Natural killer cell (primary cell): ENCODE data around the gene SAMD4A. TPM values are rescaled to one million over a fixed set of nuclear protein-coding genes. Genes with fewer than 3 reads are reported as not detected.

Experiments used
- ATAC-seq, 3 donors: fragments of 150-1000 bp in 2 of 3; fragments of 200-7000 bp in 1 of 3; cut with Tn5 transposase; 1 replicate in 1 of 3; 2 replicates in 2 of 3; pipeline ENCODE4 v1.10.0; 2021; ENCODE audit warnings: mild to moderate bottlenecking in 2 of 3, moderate library complexity in 2 of 3
- DNase-seq, 2 donors: peaks; one replicate each; pipeline versions ENCODE4 v3.0.0 to v3.0.0-alpha.2; 2013 to 2021; ENCODE audit warnings: mixed read lengths in 1 of 2
- H3K27ac ChIP-seq: one replicate; pipeline ENCODE4 v1.5.1; 2013; ENCODE audit warnings: mild to moderate bottlenecking, low read length
- H3K27me3 ChIP-seq: one replicate; pipeline ENCODE4 v1.6.1; 2013; ENCODE audit warnings: low read length; ENCODE audit not compliant: control insufficient read depth, insufficient read depth
- H3K36me3 ChIP-seq: one replicate; pipeline ENCODE4 v1.6.1; 2013; ENCODE audit warnings: low read length; ENCODE audit not compliant: control insufficient read depth, insufficient read depth
- H3K4me1 ChIP-seq: one replicate; pipeline ENCODE4 v1.6.1; 2013; ENCODE audit warnings: low read length; ENCODE audit not compliant: control insufficient read depth, insufficient read depth
- H3K4me3 ChIP-seq: one replicate; pipeline ENCODE4 v1.5.1; 2013; ENCODE audit warnings: low read length
- H3K9me3 ChIP-seq: one replicate; pipeline ENCODE4 v1.6.1; 2013; ENCODE audit warnings: low read length; ENCODE audit not compliant: control insufficient read depth, insufficient read depth
- H3K27ac Mint-ChIP-seq, 2 donors: one replicate each; pipeline ENCODE4 v1.8.0; 2022; ENCODE audit warnings: mild to moderate bottlenecking in 2 of 2, mixed read lengths in 2 of 2, moderate library complexity in 1 of 2
- H3K27me3 Mint-ChIP-seq, 2 donors: one replicate each; pipeline ENCODE4 v1.8.0; 2022; ENCODE audit warnings: low read depth in 2 of 2, mixed read lengths in 2 of 2
- H3K36me3 Mint-ChIP-seq: one replicate; pipeline ENCODE4 v1.8.0; 2022; ENCODE audit warnings: mixed read lengths
- H3K4me1 Mint-ChIP-seq, 2 donors: one replicate each; pipeline ENCODE4 v1.8.0; 2022; ENCODE audit warnings: mixed read lengths in 2 of 2
- H3K4me3 Mint-ChIP-seq: one replicate; pipeline ENCODE4 v1.8.0; 2022; ENCODE audit warnings: mild to moderate bottlenecking, moderate library complexity, mixed read lengths
- H3K9me3 Mint-ChIP-seq, 2 donors: one replicate each; pipeline ENCODE4 v1.8.0; 2022; ENCODE audit warnings: mixed read lengths in 2 of 2
- WGBS: methylation state at CpG from one replicate; pipeline ENCODE4 v1.1.7; 2013; ENCODE audit warnings: missing lambda C conversion rate; ENCODE audit not compliant: insufficient coverage; 5-methylcytosine and 5-hydroxymethylcytosine counted together
- intact Hi-C: fragments of 100-400 bp; cut with micrococcal nuclease; formaldehyde crosslinking; loops from one replicate; pipeline ENCODE4 v1.14.2; 2022
- total RNA-seq, 4 donors: library from RNA; stranded (reverse); fragments of 120-200 nt in 1 of 4; gene quantifications; one replicate each; pipeline versions ENCODE4 v1.2.3 to v1.2.4, GENCODE V29; 2013 to 2022
- TF ChIP-seq, protein P1 (sequence below): fragments of 200-600 bp; IDR thresholded peaks from one replicate; pipeline ENCODE4 v1.8.0; 2022; ENCODE audit warnings: antibody characterized with exemption

SAMD4A gene
- total RNA-seq, 3 donors from 2014 or later (not counting 1 experiment from before 2014, with no cell fraction given): 0.70 to 1.6 (median 1.4) TPM

DNA sequence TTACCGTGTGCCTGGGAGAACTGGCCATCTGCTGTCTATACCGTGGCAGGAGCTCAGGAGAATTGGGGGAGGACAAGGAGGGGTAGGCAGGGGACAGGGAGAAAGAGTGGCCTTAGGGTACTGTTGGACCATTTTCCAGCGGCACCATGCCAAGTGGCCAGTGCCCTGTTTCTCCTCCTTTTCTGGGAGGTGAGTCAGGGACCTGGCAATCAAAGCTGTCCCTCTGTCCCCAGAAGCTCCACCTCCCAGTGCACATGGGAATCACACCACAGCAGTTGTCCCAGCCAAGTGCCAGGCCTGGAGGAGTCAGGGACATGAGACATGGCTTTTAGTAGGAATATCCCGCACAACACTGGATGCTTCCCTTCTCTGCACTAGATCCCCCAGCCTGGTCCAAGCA, 217.7 kb downstream of the SAMD4A start:
- no peak overlapping the region for H3K27ac Mint-ChIP-seq
- peaks cover 9 to 11% of the 10 kb centered on the region in 2 donors for H3K27me3 Mint-ChIP-seq
- H3K27me3 ChIP-seq: no peaks in the 10 kb centered on the region
- DNase-seq: no peak
- no peaks in the 10 kb centered on the region for H3K36me3 ChIP-seq
- H3K36me3 Mint-ChIP-seq: no peaks in the 10 kb centered on the region
- no peak overlapping the region for H3K27ac ChIP-seq
- H3K4me1 Mint-ChIP-seq: peaks cover 0 to 11% of the 10 kb centered on the region in 2 donors
- intact Hi-C loops: no loop called here
- no peak overlapping the region for H3K4me3 Mint-ChIP-seq
- no peak overlapping the region for H3K4me3 ChIP-seq
- H3K9me3 Mint-ChIP-seq: no peaks in the 10 kb centered on the region
- peaks cover 8% of the 10 kb centered on the region for H3K4me1 ChIP-seq
- TF ChIP-seq, protein P1, sequence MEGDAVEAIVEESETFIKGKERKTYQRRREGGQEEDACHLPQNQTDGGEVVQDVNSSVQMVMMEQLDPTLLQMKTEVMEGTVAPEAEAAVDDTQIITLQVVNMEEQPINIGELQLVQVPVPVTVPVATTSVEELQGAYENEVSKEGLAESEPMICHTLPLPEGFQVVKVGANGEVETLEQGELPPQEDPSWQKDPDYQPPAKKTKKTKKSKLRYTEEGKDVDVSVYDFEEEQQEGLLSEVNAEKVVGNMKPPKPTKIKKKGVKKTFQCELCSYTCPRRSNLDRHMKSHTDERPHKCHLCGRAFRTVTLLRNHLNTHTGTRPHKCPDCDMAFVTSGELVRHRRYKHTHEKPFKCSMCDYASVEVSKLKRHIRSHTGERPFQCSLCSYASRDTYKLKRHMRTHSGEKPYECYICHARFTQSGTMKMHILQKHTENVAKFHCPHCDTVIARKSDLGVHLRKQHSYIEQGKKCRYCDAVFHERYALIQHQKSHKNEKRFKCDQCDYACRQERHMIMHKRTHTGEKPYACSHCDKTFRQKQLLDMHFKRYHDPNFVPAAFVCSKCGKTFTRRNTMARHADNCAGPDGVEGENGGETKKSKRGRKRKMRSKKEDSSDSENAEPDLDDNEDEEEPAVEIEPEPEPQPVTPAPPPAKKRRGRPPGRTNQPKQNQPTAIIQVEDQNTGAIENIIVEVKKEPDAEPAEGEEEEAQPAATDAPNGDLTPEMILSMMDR: no peak
- whole genome bisulfite sequencing: 91% methylated on average over 4 of the region's 4 CpGs
- H3K9me3 ChIP-seq: no peaks in the 10 kb centered on the region
- no peak for ATAC-seq

DNA sequence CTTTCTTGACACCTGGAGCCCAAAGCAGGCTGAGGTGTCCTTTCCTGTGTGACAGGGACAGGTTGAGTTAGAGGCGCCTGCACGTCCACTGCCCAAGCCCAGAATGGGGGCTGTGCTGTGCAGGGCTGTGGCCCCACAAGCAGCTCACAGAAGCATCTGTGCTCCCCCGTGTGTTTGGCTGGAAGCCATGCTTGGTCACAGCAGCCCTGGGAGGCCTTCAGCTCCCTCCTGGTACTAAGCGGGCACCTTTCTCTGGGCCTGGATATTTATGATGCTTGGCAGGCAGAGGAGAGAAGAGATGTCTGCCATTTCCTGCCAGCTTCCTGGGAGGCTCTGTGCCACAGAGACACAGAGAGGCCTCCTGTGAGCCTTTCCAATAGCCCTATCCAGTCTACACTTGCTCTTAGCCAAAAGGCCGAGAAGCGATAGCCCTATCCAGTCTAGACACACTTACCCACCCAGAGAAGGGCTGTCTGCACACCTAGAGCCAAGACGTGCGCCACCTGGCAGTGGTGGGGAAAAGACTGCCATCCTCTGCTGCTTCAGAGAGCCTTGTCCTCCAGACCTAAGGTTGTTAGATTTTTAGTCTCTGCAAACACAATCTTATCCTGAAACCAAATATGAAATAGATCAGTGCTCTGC, 218.3 kb downstream of the SAMD4A start:
- DNase-seq: no peak
- 82% methylated on average over 8 of the region's 8 CpGs for WGBS
- TF ChIP-seq, protein P1: no peak
- Mint-ChIP-seq H3K27me3 (peaks cover 9 to 11% of the 10 kb centered on the region in 2 donors), H3K4me3 (no peak overlapping the region), H3K9me3 (no peaks in the 10 kb centered on the region), H3K4me1 (peaks cover 0 to 11% of the 10 kb centered on the region in 2 donors), H3K36me3 (no peaks in the 10 kb centered on the region), H3K27ac (no peak overlapping the region)
- Histone ChIP-seq H3K4me1 (peaks cover 8% of the 10 kb centered on the region), H3K9me3 (no peaks in the 10 kb centered on the region), H3K27me3 (no peaks in the 10 kb centered on the region), H3K36me3 (no peaks in the 10 kb centered on the region), H3K4me3 (no peak overlapping the region), H3K27ac (no peak overlapping the region)
- intact Hi-C loops: no loop called here
- ATAC-seq: no peak

DNA sequence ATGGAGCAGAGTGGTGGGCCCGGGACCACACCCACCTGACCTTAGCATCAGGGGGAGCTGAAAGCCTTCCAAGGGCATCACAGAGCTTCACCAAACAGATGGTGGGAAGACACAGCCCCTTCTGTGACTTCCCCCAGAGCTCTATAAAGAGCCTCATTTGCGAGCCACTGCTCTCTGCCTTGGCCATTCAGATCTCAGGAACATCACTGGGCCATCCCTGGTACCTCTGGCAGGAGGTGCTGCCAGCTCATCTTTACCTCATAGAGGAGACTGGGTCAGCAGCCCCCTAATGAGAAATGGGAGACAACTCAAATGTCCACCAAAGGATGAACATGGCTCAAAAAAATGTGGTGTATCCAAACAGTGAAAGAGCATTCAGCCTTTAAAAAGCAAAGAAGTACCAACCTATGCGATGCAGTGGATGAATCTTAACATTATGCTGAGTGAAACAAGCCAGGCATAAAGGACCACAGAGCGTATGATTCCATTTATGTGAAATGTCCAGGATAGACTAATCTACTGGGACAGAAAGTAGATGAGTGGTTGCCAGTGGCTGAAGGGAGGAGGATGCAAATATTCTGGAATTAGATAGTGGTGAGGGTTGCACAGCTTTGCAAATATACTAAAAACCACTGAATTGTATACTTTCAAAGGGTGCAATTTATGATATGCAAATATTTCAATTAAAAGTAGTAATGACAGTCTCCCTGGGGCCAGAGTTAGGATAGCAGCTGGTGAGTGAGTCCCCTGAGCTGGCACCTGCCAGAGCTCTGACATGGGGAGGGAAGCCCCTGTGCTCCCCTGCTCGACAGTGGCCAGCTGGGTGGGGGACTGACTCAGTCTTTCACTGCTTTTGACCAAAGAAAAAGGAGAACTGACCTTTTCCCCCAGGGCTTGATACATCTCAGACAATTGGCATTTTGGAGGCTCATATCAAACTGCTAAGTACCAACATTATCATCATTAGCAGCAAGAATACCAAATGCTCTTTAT, 219.1 kb downstream of the SAMD4A start:
- Mint-ChIP-seq H3K4me1 (peaks cover 0 to 11% of the 10 kb centered on the region in 2 donors), H3K36me3 (no peaks in the 10 kb centered on the region), H3K27ac (no peak overlapping the region), H3K27me3 (peaks cover 6 to 11% of the 10 kb centered on the region in 2 donors), H3K4me3 (no peak overlapping the region), H3K9me3 (no peaks in the 10 kb centered on the region)
- TF ChIP-seq, protein P1: no peak
- Histone ChIP-seq H3K27me3 (no peaks in the 10 kb centered on the region), H3K4me1 (peaks cover 8% of the 10 kb centered on the region), H3K36me3 (no peaks in the 10 kb centered on the region), H3K4me3 (no peak overlapping the region), H3K9me3 (no peaks in the 10 kb centered on the region), H3K27ac (no peak overlapping the region)
- 85% methylated on average over 5 of the region's 5 CpGs for WGBS
- intact Hi-C loops: no loop called here
- ATAC-seq (no peak), DNase-seq (no peak)
